ENCODE results near the gene WDR31.
"Not testable (repeated sequence)": the region's sequence is repeated elsewhere in the genome, so short reads cannot be mapped to it uniquely, and the experiment has no call there.

Gene WDR31

DNA sequence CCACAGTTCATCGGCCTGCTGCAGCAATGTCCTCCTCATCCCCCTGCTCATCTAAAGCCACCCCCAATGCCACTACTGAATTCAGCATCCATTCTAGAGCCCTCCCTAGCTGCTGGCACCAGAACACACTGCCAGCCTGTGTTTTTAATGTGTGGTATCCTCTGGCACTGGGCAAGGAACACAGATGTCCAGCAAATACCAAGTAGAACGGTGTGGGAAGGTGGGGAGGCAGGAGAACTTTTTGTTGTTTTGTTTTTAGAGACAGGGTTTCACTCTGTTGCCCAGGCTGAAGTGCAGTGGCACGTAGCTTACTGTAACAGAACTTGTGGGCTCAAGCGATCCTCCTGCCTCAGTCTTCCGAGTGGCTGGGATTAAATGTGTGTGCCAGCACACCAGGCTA lies 32.0 kb upstream of the WDR31 start:
- DNase-seq (ENCODE audit: low read depth) = no peak
- H3K4me3 ChIP-seq (ENCODE audit: low read depth, low read length) = no peak overlapping the region
- TF ChIP-seq, protein P1, sequence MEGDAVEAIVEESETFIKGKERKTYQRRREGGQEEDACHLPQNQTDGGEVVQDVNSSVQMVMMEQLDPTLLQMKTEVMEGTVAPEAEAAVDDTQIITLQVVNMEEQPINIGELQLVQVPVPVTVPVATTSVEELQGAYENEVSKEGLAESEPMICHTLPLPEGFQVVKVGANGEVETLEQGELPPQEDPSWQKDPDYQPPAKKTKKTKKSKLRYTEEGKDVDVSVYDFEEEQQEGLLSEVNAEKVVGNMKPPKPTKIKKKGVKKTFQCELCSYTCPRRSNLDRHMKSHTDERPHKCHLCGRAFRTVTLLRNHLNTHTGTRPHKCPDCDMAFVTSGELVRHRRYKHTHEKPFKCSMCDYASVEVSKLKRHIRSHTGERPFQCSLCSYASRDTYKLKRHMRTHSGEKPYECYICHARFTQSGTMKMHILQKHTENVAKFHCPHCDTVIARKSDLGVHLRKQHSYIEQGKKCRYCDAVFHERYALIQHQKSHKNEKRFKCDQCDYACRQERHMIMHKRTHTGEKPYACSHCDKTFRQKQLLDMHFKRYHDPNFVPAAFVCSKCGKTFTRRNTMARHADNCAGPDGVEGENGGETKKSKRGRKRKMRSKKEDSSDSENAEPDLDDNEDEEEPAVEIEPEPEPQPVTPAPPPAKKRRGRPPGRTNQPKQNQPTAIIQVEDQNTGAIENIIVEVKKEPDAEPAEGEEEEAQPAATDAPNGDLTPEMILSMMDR (conservative IDR thresholded peaks at IDR 0.05; ENCODE audit: low read depth, low read length) = no peak

- no peak for DNase-seq (ENCODE audit: low read depth)
- TF ChIP-seq, protein P1 (conservative IDR thresholded peaks at IDR 0.05; ENCODE audit: low read depth, low read length) = no peak
- H3K4me3 ChIP-seq (ENCODE audit: low read depth, low read length) = no peak overlapping the region
Observed at GRCh38 chr9:113370806-113371325, 30.8 kb upstream of the WDR31 start.

DNA sequence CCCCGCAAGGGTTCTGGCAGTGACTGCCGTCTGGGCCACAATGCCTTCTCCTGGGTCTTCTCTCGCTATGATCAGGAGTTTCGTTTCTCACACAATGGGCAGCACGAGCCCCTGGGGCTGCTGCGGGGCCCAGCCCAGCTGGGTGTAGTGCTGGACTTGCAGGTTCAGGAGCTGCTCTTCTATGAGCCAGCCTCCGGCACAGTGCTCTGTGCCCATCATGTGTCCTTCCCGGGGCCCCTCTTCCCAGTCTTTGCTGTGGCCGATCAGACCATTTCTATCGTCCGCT lies 29.7 kb upstream of the WDR31 start:
- TF ChIP-seq, protein P1 (conservative IDR thresholded peaks at IDR 0.05; ENCODE audit: low read depth, low read length) = no peak

GRCh38 chr9:113368982-113369854 lies 29.1 kb upstream of the WDR31 start:
- TF ChIP-seq, protein P1 (conservative IDR thresholded peaks at IDR 0.05; ENCODE audit: low read depth, low read length) = no peak
- DNase-seq (ENCODE audit: low read depth) = no peak

More for the DNA sequence above, 29.7 kb upstream of the WDR31 start:
- no peak for DNase-seq (ENCODE audit: low read depth)
- H3K4me3 ChIP-seq (ENCODE audit: low read depth, low read length) = no peak overlapping the region

GRCh38 chr9:113368348-113368981 lies 28.4 kb upstream of the WDR31 start:
- DNase-seq (ENCODE audit: low read depth) = no peak
- no peak overlapping the region for H3K4me3 ChIP-seq (ENCODE audit: low read depth, low read length)
- TF ChIP-seq, protein P1 (conservative IDR thresholded peaks at IDR 0.05; ENCODE audit: low read depth, low read length) = no peak

More at GRCh38 chr9:113368982-113369854, 29.1 kb upstream of the WDR31 start:
- H3K4me3 ChIP-seq (ENCODE audit: low read depth, low read length) = no peak overlapping the region

- DNase-seq (ENCODE audit: low read depth); H3K4me3 ChIP-seq (ENCODE audit: low read depth, low read length): not testable (repeated sequence)
Observed at GRCh38 chr9:113365652-113366051, 25.6 kb upstream of the WDR31 start.

DNA sequence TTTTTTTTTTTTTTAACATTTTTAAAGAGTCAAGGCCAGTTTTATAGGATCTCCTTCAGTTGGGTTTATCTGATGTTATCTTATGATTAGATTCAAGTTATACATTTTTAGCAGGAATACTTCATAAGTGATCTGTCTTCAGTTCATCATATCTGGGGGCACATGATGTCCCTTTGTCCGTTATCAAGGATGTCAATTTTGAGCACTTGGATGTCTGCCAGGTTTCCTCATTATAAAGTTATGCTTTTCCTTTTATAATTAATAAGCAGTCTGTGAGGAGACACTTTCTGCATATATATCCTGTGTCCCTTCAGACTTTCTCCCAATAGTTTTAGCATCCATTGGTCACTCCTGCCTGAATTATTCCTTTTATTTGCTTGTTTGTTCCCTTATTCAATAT lies 24.9 kb upstream of the WDR31 start:
- no peak for DNase-seq (ENCODE audit: low read depth)
- TF ChIP-seq, protein P1 (conservative IDR thresholded peaks at IDR 0.05; ENCODE audit: low read depth, low read length) = no peak
- H3K4me3 ChIP-seq (ENCODE audit: low read depth, low read length) = no peak overlapping the region
